Measurements from ENCODE around the gene ARMC6.
"Not testable (repeated sequence)": the region's sequence is repeated elsewhere in the genome, so short reads cannot be mapped to it uniquely, and the experiment has no call there.

Gene ARMC6

DNA sequence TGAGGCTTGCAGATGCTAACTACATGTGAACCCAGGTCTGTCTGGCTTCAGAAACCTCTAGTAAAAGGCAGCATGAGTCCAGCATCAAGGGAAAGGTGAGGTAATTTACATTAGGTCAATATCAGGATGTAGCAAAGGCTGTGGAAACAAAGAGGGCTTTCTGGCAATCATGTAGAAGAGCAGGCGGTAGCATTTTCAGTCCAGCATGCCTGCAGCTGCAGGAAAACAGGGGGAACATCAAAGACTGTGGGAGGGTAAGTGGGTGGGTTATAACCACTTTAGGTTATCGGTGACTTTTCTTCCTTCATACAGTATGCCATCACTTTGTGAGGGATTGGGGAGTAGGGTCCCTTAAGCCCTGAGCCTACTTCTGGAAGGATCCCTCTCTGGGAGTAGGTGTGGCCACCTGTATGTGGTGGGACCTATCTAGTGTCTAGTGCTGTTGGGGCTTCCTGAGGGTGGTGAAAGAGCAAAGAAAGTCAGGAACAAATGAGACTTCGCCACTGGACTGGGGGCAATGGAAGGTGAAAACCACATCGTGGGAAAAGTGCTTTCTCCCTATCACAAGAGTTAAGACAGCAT, 10.9 kb upstream of the ARMC6 start:
- DNase-seq (ENCODE audit: low read depth in 2 of 2), result no peak

DNA sequence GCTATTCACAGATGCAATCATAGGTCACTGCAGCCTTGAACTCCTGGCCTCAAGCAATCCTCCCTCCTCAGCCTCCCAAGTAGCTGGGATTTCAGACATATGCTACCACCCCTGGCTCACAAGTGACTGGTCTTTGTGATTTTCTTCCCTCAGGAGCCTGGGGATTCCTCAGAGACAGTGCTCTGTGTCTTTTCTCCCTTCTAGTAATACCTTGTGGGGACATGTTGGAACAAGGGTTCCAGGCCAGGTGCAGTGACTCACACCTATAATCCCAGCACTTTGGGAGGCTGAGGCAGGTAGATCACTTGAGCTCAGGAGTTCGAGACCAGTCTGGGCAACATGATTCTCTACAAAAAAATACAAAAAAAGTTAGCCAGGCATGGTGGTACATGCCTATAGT, 10.0 kb upstream of the ARMC6 start:
- not testable (repeated sequence) for DNase-seq (ENCODE audit: low read depth in 2 of 2)

DNA sequence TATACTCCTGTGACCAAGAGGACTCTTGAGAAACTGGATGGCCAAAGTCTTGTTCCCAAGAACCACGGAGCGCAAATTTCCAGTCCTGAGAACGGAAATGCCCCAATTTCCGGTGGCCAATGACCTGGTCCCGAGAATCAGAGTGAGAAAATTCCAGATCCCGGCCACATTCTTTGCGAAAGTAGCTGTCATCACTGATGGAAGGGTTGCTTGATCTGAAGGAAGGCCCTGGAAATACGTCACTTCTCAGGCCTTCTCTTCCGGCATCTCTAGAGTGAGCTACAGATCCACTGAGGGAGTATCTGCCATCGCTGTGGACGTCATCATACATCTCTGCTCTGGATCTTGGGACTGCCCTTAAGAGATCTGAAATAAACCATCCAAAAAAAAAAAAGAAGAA, 7.5 kb upstream of the ARMC6 start:
- no peak for DNase-seq (ENCODE audit: low read depth in 2 of 2)

DNA sequence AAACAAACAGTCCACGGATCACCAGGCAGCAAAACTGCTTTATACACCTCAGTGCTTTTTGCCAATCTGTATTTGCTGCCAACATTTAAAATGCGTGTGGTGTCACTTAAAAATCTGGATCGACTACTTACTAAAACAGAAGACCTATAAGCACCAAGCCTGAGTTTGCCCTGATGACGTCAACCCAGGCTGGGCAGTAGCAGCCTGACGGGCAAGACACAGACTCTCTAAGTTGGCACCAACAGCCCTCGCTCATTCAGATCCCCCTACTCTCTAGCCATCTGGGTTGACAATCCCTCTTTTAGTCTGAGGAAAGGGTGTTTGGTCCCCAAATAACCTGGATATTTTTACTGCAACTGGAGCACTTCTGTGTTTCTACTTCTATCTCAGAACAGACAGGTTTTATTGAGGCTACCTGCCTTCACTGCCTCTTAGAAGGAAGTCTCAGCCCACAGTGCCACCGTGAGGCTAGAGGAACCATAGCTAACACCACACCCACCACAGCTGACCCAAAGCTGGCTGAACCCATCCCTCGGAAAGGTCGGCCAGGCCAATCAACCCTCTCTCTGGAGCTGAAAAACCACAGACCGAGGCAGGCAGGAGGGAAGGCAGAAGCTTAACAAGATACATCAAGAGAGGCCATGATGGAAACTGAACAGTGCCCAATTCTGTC, 7.0 kb upstream of the ARMC6 start:
- DNase-seq (ENCODE audit: low read depth in 2 of 2), result no peak

DNA sequence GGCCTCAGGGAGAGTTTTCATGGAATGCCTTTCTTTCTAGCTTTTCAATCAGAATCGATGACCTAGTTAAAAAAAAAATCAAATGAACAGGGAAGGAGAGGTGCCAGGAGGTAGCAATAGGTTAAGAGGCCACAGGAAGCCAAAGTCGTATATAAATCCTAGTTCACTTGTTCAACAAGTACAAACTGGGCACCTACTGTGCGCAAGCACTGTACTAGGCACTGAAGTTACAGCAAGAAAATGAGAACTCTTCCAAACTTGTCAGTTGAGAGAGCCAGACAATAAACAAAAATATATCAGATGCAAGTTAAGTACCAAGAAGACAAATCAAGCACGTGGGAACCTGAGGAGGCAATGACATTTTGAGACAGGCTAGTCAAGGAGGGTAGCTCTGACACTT, 6.2 kb upstream of the ARMC6 start:
- DNase-seq (ENCODE audit: low read depth in 2 of 2), result no peak

DNA sequence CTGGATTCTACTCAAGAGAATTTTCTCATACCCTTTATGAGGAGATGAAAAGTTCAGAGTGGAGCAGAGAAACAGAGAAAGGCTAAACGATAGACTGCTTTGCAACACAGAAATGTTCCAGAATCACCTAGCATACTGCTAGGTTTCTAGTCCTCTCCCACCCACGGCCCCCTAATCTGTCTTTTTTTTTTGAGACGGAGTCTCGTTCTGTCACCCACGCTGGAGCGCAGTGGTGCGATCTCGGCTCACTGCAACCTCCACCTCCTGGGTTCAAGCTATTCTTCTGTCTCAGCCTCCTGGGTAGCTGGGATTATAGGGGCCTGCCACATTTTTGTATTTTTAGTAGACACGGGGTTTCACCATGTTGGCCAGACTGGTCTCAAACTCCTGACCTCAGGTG, 4.9 kb upstream of the ARMC6 start:
- no peak for DNase-seq (ENCODE audit: low read depth in 2 of 2)

DNA sequence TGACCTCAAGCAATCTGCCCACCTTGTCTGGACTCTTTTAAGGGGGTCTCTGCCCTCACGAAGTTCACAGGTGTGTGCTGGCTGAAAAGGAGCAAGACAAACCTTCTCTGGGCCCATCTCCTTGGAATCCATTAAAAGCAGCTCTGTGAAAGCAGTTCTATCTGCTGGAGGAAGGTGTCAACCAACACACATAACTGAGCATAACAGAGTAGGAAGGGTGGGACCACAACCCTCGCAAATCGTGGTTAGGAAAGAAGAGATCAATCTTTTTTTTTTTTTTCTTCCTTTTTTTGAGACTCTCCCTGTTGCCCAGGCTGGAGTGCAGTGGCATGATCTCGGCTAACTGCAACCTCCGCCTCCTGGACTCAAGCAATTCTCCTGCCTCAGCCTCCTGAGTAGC, 1.5 kb upstream of the ARMC6 start:
- no peak for DNase-seq (ENCODE audit: low read depth in 2 of 2)

DNA sequence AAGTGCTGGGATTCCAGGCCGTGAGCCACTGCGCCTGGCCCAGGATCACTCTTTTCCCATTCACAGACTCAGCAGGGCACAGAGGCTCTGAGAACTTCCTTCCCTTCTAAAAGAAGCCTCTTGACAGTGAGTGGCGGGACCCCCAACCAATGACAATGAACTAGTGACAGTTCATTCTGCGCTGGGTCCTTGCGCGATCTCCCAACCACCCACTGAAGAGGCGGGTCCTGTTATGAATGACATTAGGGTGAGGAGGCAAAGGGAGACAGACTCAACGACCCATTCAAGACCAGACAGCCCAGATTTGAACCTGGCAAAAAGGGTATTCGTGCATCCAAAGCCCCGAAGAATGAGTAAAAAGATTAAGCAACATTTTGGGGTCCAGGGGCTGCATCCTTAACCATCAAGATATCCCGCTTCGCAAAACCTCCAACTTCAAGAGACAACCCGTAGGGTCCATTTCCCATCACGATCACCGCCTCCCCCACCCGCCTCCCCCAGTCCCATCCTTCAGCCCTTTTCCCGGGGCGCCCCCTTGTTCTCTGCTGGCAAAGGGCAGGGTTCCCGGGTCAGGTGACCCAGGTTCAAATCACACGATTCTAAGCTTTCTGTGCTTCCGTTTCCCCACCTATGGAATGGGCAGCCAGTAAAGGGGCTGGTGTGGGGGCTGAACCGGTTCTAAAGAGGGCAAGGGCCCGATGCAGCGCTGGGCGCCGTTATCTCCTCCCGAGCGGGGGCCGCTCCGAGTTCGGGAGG, 805 bp upstream of the ARMC6 start:
- peak; percentile 54 to 67 for DNase-seq (ENCODE audit: low read depth in 2 of 2)

DNA sequence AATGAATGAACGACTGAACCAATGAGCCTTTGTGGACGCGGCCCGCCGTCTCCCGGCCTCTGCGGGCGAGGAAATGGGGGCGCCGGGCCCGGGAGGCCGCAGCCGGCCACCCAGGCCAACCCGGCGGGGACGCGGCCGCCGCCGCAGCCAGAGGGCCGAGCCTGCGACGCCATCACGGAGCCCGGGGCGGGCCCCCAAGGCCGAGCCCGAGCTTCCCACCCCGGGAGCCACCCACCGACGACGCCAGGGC, 302 bp upstream of the ARMC6 start:
- peak in 1 of 2 donors; percentile 5 for DNase-seq (ENCODE audit: low read depth in 2 of 2)

DNA sequence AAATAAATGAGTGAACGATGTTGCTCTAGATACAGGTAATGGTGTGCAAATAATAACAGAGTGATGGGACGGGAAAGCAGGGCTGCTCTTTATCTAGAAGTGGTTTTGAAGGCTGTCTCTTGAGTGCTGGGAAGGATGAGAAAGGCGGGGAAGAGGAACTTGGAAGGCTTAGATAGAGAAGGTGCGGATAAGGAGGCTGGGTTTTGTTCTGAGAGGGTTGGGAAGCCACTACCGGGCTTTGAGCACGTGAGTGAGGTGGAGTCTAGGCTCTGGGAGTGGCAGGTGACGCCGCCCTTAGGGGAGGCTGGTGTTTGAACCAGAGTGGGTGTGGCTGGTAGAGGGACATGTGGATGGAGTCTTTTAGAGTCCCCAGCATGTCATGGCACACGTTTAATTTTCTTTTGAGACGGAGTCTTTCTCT, 811 bp downstream of the ARMC6 start:
- peak; percentile 53 to 57 for DNase-seq (ENCODE audit: low read depth in 2 of 2)

DNA sequence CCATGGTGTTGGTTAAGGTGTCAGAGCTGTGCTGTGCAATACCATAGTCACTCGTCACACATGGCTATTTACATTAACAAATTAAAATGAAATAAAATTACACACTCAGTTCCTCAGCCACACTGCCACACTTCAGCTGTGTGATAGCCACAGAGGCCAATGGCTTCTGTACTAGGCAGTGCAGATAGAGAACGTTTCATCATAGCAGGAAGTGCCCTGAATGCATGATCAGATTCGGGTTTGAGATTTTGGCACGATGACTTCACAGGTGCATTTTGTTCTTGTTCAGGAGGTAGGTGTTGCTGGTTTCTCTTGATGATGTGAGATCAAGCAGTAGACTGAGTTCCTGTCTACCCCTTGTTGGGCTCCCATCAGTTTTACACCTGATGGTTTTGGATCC, 6.5 kb downstream of the ARMC6 start:
- DNase-seq (ENCODE audit: low read depth in 2 of 2), result no peak

DNA sequence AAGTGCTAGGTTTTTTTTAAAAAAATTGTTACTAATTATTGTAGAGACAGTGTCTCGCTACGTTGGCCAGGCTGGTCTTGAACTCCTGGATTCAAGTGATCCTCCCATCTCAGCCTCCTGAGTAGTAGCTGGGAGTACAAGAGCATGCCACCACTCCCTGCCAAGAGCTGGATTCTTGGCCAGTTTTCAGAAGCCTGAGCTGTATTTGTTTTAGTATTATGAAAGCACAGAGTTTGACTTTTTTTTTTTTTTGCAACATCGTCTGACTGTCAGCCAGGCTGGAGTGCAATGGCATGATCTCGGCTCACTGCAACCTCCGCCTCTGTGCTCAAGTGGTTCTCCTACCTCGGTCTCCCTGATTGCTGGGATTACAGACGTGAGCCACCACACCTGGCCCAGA, 7.0 kb downstream of the ARMC6 start:
- DNase-seq (ENCODE audit: low read depth in 2 of 2), result no peak

DNA sequence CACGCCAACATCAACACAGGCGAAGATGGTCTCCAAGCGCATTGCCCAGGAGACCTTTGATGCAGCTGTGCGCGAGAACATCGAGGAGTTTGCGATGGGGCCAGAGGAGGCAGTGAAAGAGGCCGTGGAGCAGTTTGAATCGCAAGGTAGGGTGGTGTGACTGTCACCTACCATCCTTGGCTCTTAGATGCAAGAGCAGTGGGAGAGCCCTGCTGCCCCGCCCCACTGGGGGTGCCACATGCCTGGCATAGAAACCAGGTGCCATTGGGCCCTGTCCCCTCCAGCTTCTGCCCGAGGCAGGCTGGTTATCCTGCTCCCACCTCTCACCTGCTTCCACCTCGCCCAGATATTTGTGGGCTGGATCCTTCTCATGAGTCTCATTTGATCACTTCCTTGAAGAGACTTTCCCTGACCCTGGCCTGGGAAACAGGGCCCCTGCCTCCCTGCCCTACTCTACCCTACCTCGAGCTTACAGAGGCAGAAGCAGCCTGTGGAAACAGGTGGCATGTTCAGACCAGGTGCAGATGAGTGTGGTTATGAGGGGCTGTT, 9.4 kb downstream of the ARMC6 start:
- DNase-seq (ENCODE audit: low read depth in 2 of 2), result no peak

DNA sequence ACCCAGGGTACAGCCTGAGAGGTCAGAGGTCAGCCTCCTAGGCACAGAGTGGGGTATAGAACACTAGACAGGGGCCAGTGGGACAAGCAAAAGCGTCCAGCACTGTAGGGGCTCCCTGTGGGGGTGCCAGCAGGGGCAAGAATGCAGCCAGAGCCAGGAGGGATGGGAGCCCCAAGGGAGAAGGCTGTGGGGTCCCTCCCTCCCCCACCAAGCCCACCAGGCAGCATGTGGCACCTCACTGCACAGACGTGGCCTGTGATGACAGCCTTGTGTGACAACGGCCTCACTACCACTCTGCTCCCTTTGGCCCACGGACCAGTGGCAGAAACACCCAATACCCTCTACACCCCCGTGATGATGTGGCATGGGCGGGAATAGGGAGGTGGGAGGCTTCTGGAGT, 10.1 kb downstream of the ARMC6 start:
- DNase-seq (ENCODE audit: low read depth in 2 of 2), result no peak

DNA sequence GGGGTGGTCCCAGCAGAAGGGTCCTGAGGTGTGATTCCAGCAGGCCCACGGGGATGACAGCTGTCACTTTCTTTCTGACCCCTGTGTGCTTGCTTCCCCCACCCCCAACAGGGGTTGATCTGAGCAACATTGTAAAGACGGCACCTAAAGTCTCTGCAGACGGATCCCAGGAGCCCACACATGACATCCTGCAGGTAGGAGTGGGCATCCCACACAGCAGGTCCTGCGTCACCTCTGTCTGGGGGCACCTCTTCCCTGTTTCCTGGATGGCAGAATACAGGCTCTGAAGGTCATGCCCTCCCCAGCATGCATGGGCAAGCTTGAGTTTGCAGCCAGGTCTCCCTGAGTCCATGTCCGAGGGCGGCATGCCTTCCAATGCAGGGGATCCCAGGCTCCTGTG, 10.5 kb downstream of the ARMC6 start:
- no peak for DNase-seq (ENCODE audit: low read depth in 2 of 2)

DNA sequence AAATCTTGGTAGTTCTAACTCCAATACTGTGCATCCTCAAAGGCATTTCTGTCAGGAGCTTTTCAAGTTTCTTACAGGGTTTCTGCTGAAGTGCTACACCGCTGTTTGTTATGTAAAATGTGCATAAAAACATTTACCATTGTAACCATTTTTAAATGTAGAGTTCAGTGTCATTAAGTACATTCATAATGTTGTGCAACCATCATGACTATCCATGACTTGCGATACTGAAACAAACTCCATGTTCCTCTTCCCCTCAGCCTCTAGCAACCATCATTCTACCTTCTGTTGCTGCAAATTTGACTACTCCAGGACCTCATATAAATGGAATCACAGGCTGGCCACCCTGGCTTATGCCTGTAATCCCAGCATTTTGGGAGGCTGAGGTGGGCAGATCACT, 16.0 kb downstream of the ARMC6 start:
- DNase-seq (ENCODE audit: low read depth in 2 of 2), result no peak

DNA sequence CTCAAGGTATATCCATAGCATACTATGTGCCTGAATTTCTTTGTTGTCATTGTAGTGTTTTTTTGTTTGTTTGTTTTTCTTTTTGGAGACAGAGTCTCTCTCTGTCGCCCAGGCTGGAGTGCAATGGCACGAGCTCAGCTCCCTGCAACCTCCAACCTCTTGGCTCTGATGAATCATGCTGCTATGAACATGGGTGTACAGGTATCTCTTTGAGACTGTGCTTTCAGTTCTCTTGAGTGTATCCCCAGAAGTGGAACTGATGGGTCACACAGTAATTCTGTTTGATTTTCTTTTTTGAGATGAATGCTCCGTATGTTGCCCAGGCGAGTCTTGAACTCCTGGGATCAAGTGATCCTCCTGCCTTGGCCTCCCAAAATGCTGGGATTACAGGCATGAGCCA, 16.7 kb downstream of the ARMC6 start:
- DNase-seq (ENCODE audit: low read depth in 2 of 2), result no peak

DNA sequence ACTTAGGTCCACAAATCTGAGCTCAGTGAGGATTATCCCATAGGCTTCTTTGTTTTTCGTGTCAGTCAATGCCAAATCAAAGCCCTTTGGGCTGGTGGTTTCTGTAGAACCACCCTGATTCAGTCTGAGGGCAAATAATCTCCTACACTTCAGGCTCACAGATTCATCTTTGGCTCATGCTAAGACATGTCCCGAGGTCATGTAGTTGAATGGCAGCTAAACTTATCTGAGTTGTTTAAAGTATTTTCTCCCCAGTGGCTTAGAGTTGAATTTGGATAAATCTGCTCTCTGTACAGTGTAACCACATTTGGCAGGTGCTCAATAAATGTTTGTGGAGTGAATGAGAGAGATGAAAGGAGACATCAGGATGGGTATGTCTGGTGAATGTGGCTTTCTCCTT, 17.3 kb downstream of the ARMC6 start:
- DNase-seq (ENCODE audit: low read depth in 2 of 2), result no peak

DNA sequence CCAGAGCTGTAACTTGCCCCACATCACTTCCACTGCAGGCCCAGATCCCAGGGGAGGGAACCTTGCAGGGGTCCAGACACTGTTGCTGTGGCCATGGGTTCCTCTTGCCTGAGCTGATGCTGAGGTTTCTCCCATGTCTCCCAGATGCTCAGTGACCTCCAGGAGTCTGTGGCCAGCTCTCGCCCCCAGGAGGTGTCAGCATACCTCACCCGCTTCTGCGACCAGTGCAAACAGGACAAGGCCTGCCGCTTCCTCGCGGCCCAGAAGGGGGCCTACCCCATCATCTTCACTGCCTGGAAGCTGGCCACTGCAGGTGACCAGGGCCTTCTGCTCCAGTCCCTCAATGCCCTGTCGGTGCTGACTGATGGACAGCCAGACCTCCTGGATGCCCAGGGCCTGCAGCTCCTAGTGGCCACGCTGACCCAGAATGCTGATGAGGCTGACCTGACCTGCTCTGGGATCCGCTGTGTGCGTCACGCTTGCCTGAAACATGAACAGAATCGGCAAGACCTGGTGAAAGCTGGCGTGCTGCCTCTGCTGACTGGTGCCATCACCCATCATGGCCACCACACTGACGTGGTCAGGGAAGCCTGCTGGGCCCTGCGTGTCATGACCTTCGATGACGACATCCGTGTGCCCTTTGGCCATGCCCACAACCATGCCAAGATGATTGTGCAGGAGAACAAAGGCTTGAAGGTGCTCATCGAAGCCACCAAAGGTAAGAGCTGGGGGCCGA, 18.2 kb downstream of the ARMC6 start:
- DNase-seq (ENCODE audit: low read depth in 2 of 2), result no peak

DNA sequence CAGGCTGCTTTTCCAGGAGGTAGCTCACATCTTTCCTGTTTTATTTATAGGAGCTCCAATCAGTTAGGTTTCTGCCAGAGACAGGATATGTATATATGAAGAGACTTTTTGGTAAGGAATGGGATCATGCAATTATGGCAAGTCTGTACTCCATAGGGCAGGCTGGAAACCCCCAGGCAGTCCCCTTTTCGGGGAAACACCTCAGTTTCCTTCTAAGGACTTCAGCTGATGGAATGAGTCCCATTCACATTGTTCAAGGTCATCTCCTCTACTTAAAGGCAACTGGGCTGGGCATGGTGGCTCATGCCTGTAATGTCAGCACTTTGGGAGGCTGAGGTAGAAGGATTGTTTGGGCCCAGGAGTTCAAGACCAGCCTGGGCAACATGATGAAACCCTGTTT, 19.5 kb downstream of the ARMC6 start:
- DNase-seq (ENCODE audit: low read depth in 2 of 2), result no peak

DNA sequence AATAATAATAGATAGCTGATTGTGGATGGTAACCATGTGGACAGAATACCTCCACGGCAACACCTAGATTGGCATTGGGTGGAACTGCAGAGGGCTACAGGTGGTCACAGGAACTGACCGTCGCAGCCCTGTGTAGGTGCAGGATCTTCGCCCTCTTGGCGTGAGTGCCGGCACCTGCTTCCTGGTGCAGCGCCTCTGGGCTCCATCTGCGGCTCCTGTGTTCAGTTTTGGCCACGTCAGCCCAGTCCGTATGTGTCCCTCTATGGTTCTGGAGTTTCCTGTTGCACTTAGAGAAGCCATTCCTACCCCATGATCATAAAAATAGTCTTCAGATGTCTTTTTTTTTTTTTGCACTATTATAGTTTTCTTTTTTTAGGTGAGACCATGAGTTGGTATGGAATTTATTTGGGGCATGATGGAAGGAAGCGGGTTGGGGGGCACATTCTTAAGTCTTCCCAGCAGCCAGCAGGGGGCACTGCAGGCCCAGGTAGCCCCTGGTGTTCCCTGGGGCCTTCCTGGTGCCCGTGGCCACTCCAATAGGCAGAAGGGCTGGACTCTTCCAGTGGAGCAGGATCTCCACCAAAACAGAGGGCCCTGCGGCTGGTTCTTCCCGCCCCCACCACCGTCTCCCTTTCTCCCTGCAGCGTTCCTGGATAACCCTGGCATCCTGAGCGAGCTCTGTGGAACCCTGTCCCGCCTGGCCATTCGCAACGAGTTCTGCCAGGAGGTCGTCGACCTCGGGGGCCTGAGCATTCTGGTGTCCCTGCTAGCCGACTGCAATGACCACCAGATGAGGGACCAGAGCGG, 20.3 kb downstream of the ARMC6 start:
- peak; percentile 49 to 53 for DNase-seq (ENCODE audit: low read depth in 2 of 2)
